ENCODE data around the gene DHODH. TPM values are rescaled to one million over a fixed set of nuclear protein-coding genes. Genes with fewer than 3 reads are reported as not detected.

Gene DHODH
- total and polyA plus RNA-seq, 2 of the 13 experiments (the other 11 are each of a cell fraction or from before 2014, with no cell fraction given) = 10.7 to 16.4 TPM

GRCh38 chr16:72066747-72067146 is 58.2 kb downstream of the DHODH start (continued):
- no peak for TF ChIP-seq NFAT5 (CRISPR knock-in tag; IDR thresholded peaks at IDR 0.05)
- no peak for TF ChIP-seq ZNF660 (CRISPR knock-in tag; IDR thresholded peaks at IDR 0.05; ENCODE audit: borderline replicate concordance, low read depth)
- TF ChIP-seq ERF (CRISPR knock-in tag; IDR thresholded peaks at IDR 0.05) = peak; percentile 45; the same call in 1 of the 2 replicates
- TF ChIP-seq, protein P1, sequence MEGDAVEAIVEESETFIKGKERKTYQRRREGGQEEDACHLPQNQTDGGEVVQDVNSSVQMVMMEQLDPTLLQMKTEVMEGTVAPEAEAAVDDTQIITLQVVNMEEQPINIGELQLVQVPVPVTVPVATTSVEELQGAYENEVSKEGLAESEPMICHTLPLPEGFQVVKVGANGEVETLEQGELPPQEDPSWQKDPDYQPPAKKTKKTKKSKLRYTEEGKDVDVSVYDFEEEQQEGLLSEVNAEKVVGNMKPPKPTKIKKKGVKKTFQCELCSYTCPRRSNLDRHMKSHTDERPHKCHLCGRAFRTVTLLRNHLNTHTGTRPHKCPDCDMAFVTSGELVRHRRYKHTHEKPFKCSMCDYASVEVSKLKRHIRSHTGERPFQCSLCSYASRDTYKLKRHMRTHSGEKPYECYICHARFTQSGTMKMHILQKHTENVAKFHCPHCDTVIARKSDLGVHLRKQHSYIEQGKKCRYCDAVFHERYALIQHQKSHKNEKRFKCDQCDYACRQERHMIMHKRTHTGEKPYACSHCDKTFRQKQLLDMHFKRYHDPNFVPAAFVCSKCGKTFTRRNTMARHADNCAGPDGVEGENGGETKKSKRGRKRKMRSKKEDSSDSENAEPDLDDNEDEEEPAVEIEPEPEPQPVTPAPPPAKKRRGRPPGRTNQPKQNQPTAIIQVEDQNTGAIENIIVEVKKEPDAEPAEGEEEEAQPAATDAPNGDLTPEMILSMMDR (CRISPR knock-in tag; IDR thresholded peaks at IDR 0.05) = peak; percentile 85
- TF ChIP-seq ZC3H4 (CRISPR knock-in tag; IDR thresholded peaks at IDR 0.05; ENCODE audit: borderline replicate concordance) = no peak
- no peak for TF ChIP-seq HBP1 (CRISPR knock-in tag; IDR thresholded peaks at IDR 0.05; ENCODE audit: low read depth)
- no peak for TF ChIP-seq TMF1 (CRISPR knock-in tag; IDR thresholded peaks at IDR 0.05; ENCODE audit: low read depth)
- TF ChIP-seq NCOR1 (IDR thresholded peaks at IDR 0.05; ENCODE audit: borderline replicate concordance, low read length) = no peak
- TF ChIP-seq TP53 (CRISPR knock-in tag; conservative IDR thresholded peaks at IDR 0.05) = no peak
- no peak for TF ChIP-seq MXI1 (IDR thresholded peaks at IDR 0.05; ENCODE audit: borderline replicate concordance, low read depth, low read length)
- peak; percentile 55; the same call in 1 of the 2 replicates for TF ChIP-seq IKZF5 (CRISPR knock-in tag; IDR thresholded peaks at IDR 0.05)
- TF ChIP-seq ZNF124 (CRISPR knock-in tag; IDR thresholded peaks at IDR 0.05) = no peak
- no peak for TF ChIP-seq ZNF678 (CRISPR knock-in tag; IDR thresholded peaks at IDR 0.05)
- TF ChIP-seq, protein P2, sequence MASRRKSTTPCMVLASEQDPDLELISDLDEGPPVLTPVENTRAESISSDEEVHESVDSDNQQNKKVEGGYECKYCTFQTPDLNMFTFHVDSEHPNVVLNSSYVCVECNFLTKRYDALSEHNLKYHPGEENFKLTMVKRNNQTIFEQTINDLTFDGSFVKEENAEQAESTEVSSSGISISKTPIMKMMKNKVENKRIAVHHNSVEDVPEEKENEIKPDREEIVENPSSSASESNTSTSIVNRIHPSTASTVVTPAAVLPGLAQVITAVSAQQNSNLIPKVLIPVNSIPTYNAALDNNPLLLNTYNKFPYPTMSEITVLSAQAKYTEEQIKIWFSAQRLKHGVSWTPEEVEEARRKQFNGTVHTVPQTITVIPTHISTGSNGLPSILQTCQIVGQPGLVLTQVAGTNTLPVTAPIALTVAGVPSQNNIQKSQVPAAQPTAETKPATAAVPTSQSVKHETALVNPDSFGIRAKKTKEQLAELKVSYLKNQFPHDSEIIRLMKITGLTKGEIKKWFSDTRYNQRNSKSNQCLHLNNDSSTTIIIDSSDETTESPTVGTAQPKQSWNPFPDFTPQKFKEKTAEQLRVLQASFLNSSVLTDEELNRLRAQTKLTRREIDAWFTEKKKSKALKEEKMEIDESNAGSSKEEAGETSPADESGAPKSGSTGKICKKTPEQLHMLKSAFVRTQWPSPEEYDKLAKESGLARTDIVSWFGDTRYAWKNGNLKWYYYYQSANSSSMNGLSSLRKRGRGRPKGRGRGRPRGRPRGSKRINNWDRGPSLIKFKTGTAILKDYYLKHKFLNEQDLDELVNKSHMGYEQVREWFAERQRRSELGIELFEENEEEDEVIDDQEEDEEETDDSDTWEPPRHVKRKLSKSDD (CRISPR knock-in tag; IDR thresholded peaks at IDR 0.05; ENCODE audit: low read depth) = no peak
- TF ChIP-seq ZNF709 (CRISPR knock-in tag; IDR thresholded peaks at IDR 0.05) = no peak
- TF ChIP-seq, protein P3, sequence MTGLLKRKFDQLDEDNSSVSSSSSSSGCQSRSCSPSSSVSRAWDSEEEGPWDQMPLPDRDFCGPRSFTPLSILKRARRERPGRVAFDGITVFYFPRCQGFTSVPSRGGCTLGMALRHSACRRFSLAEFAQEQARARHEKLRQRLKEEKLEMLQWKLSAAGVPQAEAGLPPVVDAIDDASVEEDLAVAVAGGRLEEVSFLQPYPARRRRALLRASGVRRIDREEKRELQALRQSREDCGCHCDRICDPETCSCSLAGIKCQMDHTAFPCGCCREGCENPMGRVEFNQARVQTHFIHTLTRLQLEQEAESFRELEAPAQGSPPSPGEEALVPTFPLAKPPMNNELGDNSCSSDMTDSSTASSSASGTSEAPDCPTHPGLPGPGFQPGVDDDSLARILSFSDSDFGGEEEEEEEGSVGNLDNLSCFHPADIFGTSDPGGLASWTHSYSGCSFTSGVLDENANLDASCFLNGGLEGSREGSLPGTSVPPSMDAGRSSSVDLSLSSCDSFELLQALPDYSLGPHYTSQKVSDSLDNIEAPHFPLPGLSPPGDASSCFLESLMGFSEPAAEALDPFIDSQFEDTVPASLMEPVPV (CRISPR knock-in tag; IDR thresholded peaks at IDR 0.05) = no peak
